ENCODE measurements around the gene PAX6.

Gene PAX6

DNA sequence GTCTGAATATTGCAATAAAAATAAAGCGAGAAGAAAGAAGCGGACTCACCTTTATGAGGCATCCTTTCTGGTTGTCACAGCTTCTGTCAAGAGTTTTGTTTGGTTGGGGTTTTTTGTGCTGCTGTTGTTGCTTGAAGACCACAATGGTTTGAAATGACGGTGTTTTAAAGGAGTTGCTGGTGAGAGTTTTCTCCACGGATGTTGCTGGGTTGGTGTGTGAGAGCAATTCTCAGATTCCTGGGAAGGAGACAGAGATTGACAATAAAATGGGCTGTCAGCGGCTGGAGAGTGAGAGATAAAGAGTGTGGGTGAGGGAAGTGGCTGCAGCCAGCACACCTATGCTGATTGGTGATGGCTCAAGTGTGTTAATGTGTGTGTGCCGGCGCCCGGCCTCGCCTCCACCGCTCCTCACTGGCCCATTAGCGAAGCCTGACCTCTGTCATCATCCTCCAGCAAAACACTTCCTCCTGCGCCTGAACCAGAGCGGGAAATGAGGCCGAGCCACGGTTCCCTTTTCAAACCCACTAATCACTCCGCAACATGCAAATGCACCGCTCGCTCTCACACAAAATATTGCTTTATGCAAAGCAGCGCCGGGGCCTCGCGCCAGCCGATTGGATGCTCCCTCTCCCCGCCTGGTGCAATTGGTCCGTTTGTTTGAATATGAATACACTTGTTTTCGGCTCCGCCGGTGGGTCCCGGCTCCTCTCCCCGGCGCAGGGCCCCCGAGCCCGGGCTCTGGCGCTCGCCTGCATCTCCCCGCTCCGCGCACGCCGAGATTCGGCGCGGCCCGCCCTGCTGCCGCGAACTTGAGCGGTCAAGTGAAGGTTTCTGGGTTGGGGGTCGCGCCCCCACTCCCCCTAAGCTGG lies at the start of gene PAX6:
Gene PAX6, minus strand, starts transcription at position 544 of the 869 bp plus-strand sequence. CDS start 4,911 bp downstream, outside the sequence.
- DNase-seq, result peak; percentile 34

DNA sequence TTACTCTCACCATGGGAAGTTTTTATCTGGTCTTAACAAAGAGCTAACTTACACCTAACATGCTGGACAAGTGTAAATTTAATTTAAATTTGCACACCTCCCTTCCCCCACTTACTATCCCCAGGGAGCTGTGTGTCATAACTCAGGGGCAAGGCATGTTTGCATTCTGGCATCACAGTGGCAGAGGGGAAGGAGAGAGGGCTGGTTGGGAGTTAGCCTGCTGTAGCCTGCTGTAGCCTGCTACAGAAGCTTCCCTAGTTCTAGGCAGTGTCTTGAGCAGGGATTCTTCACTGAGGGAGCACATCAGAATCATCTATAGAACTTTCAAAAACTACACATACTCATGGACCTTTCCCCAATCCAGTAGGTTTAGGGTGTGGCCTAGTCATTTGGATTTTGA lies 49.3 kb upstream of the PAX6 start:
- DNase-seq, result no peak

DNA sequence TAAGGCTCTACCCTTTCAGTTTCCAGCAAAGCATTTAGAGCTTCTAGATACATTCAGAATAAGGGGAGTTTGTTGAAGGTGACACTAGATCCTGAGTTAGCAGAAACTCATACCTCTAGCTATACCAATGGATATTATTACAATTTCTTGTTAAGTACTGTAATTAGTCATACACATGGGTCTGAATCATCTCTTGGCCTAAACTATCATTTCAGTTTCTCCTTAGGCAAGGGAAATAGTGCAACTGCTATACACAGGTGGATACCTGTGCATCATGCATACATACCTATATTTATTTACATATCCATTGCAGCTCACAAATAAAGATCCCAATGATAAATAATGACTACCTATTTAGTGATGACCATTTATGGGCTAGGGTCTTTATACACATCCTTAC lies 45.1 kb upstream of the PAX6 start:
- no peak for DNase-seq

DNA sequence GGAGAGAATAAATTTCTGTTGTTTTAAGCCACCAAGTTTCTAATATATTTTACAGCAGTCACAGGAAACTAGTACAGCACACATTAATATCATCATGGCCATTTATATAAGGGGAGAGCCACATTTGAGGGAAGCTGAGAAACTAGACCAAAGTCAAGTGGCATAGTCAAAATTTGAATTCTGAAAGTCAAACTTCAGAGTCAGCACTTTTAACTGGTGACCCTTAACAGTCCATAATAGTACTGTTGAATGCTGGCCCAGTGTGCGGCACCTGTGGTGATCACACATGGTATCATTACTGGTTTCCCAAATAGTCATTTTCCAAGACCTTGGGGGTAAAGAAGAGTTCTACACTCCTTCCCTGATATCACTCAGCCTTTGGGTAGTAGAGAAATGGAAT lies 44.3 kb upstream of the PAX6 start:
- DNase-seq, result no peak

DNA sequence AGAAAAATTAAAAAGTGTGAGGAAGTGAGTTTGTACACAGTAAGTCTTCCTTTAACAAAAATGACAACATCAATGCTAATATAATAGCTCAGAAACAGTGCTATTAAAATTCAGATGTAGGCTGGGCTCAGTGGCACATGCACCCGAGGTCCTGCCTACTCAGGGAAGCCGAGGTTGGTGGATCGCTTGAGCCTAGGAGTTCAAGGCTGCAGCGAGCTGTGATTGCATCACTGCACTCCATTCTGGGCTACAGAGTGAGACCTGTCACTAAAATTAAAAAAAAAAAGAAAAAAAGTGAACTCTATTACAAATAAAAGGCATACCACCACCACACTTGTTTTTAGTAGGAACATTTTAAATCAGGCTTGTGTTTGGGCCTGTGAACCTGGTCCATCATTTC lies 39.2 kb upstream of the PAX6 start:
- DNase-seq, result no peak

DNA sequence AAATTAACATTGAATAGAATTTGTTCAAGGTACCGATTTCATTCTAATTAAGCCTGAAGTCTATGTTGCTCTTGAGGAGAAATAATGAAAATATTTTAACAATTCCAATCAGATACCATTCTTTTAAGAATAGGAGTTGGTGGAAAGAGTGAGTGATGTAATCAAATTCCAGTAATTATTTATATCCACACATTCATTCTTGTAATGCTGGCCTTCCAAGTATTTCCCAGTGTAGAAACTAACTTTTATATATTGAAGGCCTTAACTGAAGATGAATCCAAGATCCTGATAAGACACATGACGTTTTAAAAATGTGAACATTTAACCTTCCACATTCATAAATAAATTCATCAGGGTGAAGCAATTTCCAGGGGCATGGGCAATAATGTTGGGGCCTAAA lies 36.6 kb upstream of the PAX6 start:
- DNase-seq, result no peak

DNA sequence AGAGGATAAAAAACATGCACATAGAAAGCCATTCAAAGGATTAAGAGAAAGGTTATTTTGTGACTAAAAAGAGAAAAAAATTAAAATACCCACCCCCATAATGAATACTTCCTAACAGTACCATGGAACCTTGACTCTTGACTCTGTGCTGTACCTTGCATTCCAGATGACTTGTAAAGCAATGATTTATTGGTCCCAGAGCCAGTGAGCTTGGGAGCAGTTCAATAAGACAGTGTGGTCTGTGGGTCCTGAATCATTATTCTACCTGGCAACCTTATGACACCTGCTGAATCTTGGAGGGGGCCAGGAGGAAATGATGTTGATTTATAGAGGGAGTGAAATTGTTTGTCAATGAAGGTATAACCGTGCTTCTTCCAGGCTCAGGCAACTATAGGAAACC lies 34.2 kb upstream of the PAX6 start:
- no peak for DNase-seq

DNA sequence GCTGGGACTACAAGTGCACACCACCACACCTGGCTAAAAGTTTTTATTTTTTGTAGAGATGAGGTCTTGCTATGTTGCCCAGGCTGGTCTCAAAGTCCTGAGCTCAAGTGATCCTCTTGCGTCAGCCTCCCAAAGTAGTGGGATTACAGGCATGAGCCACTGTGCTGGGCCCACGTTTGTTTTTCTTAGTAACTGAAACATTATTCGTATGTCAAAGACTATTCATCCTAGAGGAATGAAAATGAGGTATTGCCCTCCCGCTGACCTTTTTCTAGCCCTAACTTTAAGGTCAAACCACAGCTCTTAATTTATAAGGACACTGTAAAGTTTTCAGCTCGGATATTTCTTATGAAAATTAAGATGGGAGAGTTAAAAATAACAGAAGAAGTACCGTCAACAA lies 33.2 kb upstream of the PAX6 start:
- no peak for DNase-seq

DNA sequence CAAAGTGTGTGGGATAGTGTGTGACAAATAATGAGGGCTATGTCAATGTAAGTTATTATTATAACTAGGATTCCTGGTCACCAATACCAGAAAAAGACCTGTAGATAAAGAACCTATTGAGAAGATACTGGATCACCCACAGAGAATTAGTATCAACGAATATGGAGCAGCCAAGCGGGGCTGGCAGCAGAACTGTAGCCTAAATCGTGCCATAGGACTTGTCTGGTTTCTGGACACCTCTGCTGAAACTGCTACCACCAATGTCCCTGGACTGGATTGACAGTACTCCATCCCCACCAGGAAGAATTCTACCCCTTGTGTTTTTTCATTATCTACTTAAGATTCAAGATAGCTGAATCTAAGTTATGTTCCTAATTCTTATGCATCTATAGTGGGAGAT lies 30.3 kb upstream of the PAX6 start:
- DNase-seq, result no peak

DNA sequence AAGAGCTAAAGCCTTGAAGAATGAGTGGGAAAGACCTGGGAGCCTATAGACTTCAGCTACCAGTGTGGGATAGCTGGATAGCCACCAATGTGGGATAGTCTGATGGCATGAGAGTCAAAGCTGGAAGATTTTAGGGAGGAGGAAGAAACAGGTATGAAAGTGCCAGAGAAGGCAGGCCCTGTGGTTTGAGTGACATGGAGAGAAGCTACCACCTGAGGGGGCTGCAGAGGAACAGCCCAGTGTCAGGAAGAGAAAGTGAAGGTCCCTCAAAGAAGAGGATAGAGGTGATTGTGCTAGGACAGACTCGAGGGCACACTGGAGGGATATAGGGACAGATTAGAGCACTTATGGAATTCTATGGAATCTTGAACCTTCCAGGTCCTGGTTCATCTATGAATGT lies 23.1 kb upstream of the PAX6 start:
- no peak for DNase-seq

DNA sequence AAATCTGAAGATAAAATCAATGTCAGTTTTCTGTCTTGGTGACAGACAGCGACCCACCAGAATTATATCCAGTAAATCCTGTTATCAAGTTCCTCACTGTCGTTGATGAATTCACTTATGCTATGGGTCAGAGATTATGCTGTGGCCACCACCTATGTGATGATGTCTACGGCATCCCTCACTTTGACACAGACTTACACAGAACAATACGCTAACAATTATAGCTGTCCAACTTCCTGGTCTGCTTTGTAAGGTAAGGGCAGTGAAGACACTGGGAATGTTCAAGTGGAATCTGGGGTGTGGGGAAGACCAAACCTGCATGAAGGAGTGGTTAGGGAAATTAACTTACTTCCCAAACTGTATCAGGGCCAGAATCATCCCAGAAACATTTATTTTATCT lies 19.3 kb upstream of the PAX6 start:
- DNase-seq, result no peak

DNA sequence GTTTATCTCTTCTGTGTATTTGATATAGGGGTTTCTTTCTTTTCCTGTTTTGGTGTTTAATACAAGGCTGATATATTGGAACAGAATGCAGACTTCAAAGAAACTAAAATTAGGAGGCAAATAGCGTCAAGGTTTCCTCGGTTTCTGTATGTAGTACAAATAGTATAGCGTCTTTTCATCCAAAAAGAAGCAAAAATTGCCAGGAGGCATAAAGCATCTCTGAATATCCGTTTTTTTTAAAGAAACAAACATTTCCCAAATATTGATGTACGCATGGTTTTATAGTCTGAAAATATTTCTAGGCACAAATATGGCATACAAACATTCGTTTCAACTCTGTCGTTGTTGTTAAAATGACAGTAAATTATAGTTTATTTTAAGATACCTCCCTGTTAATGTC lies 17.1 kb upstream of the PAX6 start:
- DNase-seq, result no peak

DNA sequence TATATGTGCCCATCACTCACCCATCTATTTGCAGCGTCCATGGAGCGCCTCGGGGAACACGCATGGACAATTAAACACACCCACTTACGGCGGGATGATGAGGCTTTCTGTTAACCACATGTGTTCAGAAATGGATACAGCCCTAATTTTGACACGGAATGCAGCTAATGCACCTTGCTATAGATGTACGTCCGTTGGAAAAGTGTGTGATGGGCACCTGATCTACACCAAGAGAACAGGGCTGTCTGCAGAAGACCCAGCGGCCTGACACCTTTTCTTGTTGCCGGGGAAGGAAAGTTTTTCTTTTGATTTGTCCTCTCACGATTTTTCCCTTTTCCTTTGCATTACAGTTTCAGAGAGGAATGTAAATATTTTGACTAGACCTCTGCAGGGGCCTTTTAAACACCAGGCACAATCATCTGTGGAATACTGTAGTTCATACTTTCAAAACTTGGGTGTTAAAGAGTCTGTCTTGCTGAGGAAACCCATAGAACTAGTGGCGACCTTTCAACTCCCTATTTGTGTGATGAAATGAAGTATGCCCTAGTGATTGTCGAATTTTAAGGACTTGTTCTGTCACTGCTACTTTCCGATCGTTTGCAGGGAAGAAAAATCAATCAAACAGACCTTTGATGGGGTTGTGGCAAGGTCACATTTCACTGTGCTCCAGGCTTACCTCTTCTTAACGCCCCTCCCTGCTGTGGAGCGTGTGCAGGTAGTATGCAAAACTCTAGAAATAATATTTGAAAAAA lies 16.5 kb upstream of the PAX6 start:
- DNase-seq, result no peak

DNA sequence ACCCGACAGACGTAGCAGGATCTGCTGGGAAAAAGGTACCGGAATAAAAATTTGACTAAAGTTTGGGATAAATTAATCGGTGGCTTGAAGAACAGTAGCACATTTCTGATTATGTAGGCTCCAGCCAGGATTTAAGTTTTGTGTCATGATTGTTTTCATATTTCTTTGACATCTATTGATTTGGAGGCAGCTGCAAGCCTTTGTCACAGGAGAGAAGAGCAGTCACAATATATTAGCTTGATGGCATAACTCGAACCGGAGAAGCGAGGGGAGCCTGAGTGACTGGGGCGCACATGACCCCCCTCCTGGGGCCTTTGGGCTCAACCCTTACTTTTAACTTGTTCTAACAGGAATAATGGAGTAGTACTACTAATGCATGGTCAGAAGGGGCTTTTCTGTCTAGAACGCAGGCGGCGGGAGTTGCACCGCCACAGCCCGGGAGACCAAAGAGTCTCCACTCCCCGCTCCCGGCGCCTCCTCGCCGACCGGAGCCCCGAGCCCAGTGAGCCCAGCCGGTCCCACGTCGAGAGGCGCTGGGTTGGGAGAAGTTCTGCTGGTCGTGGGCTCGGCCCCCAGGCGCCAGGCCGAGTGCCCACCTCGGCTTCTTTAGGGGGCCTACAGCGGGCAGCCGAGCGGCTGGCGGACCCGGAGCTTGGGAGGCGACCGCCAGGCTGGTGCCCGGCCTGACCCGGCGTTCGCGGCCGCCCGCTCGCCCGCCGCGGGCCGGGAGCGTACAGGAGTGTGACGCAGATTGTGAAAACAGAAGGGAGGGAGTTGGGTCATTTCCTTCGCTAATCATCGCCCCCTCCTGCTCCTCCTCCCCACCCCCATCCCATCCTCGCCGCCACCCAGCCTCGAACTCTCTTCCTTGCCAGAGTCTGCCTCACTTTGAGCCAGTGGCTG lies 15.7 kb upstream of the PAX6 start:
- no peak for DNase-seq

DNA sequence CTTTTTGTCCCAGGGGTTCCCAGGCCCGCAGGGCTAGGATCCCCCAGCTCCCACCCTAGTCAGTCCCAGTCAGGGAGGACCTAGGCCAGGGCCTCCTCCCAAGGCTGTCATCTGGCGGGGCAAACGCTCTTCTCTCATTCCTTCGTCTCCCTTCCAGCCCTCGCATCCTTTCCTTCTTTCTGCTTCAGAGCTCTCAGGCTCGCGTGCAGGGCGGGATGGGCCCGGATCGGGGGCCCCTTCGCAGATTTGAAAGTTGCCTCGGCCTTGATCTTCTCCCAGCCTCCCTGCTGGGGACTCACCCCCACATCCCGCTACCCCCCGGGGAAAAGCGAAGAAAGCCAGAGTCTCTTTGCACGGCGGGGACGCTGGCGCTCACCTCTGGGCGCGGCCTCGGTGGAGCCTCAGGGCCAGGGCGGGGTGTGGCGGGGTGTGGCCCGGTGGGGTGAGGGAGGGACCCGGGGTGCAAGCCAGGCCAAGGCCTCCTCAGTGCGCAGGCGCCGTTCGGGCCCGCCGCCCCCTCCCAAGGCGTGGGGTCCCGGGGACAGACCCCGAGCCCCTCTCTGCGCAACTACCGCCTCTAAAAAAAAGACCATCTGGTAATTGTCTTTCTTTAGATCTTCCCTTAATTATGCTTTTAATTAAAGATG lies 14.8 kb upstream of the PAX6 start:
- DNase-seq, result no peak

DNA sequence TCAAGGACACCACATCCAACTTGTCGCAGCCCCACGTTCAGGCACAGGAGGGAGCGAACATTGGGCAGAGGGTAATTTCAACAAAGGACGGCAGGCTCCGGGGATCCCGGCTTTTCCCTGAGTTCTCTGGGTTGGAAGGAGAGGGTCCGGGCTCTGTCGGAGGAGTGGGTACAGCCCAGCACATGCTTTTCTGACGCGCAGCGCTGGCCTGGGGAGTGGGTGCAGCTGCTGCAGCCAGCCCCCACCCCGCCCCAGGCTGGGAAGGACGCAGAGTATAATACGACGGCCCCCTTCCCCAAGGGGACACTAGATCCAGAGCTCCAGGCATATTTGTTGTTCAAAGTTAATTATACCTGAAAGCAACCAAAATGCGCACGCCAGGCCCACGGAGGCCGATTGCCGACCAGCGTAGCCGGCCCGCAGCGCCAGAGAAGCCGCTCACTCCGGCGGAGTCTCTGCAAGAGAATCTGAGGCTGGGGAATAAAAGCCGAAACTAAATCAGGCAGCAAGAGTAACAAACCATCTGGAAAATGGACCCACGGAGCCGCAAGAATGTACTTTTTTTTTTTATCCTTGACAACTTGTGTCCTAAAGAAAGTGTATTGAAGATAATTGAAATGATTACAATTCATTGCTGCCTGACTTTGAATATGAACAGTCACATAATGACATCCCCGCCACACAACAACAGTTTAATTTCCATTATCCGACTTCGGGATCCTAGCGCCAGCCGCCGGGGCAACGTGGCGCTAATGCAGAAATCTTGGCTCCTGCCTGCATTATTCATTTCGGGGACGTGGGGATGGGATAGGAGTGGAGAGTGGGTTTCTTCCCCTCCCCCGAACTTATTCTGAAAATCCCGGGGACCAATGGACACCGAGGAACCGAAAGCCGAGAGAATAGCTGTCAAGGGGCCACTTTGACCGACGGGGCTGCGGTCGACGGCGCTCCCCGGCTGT lies 14.0 kb upstream of the PAX6 start:
- no peak for DNase-seq

DNA sequence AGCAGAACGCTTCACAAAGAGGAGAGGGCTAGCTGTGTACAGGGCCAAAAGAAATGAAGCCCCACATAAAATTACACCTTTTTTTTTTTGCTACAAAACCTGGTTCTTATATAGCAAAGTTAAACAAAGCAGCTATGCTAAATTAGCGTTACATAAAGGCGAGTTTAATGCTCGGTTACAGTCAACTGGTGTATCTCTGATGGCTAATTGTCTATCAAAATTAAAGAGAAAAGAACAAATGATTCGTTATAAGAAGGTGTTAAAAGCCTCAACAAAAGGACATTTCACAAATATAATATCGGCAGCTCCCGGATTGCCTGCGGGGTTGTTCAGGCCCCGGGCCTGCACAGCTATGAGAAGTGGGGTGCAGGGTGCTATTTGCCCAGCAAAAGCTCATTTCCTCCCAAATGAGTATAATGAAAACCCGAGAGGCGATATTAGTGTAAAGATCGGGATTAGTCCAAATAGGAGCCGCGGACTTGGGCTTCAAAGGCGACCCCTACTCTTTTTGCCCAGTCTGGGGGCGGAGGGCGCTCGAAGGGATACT lies 13.3 kb upstream of the PAX6 start:
- DNase-seq, result no peak

DNA sequence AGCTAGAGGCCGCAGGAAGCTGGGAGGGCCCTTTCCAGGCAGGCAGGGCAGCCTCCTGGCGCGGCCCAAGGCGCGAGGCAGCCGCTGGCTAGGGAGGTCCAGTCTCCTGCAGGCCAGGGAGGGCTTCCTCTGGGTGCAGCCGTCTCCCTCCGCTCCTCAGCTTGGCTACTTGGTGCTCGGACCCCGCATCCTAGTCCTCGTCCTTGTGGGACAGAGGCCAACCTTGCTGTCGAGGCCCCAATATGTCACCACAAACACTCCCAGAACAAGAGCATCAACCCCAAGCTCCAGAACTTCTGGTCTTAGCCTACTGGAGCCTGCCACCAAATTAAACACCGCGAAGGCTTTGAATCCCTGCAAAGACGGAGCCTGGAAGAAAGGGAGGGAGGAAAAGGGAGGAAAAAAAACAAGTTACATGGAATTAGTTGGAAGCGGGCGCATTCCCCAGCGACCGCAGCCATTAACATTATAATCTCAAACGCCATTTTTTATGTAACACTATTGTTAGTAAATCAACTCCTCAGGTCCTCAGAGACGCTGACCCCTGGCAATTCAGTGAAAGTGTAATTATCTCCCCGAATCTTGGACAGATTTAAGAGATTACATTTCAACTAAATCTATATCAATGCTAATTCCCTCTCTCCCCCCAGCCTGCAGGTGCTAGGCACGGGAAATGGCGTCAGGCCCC lies 12.7 kb upstream of the PAX6 start:
- DNase-seq, result no peak

DNA sequence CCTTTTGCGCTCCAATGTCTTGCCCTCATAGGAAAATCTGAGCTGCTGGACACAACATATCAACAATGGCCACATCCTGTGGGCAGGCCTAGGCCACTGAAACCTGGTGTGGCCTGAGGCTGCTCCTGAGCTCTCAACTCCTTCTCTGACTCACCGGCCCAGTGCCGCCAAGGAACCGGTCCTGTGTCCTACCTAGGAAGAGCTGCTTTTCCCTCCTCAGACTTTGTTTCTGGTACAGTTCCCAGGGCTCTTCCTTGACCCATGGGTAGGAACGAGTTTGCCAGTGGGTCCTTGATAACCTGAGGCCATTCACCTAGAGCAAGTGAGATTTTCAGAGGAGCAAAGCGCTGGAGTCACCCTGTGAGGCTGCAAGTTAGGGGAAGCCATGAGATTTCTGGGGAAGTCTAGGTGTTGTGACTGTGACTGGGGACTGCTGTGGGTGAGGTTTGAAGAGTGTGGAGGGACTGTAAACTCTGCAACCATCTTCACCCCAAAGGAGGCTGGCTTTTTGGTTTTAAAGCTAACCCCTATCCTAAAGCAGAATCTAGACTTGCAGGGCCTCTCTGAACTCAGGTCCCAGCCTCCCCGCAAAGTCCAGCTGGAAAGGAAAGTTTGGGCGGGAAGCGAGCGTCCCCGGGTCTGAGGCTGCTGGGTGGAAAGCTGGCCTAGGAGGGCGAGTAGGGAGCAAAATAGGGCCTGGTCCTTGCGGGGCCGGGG lies 12.0 kb upstream of the PAX6 start:
- no peak for DNase-seq
